OCI-LY1 (cell line): ENCODE data around the gene DYNC2H1.

Experiments used
- EZH2 ChIP-seq: fragments of 200-600 bp; sonication (generic), shearing (Covaris generic); IDR thresholded peaks from 2 replicates; pipeline ENCODE4 v1.8.0; 2017; ENCODE audit warnings: borderline replicate concordance, mixed run types, mild to moderate bottlenecking, antibody characterized with exemption, low read length, moderate library complexity, mixed read lengths
- TF ChIP-seq, protein P1 (sequence below): fragments of 200-600 bp; sonication (generic), shearing (Covaris generic); IDR thresholded peaks from 2 replicates; pipeline ENCODE4 v1.5.1; 2017; ENCODE audit warnings: mild to moderate bottlenecking, antibody characterized with exemption, low read length, moderate library complexity, mixed read lengths

DNA sequence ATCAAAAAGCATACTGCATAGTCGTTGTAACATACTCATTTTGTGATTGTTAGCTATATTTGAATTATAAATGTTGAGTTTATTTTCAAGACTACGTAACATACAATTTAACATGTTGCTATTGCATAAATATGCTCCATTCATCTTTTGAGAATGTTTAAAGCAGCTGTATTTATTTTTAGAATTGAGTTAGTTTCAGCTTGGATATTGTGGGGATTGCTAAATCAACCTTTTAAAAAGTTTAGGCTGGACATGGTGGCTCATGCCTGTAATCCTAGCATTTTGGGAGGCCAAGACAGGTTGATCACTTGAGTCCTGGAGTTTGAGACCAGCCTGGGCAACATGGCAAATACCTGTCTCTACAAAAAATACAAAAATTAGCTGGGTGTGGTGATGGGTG lies 288.1 kb downstream of the DYNC2H1 start:
- TF ChIP-seq, protein P1, sequence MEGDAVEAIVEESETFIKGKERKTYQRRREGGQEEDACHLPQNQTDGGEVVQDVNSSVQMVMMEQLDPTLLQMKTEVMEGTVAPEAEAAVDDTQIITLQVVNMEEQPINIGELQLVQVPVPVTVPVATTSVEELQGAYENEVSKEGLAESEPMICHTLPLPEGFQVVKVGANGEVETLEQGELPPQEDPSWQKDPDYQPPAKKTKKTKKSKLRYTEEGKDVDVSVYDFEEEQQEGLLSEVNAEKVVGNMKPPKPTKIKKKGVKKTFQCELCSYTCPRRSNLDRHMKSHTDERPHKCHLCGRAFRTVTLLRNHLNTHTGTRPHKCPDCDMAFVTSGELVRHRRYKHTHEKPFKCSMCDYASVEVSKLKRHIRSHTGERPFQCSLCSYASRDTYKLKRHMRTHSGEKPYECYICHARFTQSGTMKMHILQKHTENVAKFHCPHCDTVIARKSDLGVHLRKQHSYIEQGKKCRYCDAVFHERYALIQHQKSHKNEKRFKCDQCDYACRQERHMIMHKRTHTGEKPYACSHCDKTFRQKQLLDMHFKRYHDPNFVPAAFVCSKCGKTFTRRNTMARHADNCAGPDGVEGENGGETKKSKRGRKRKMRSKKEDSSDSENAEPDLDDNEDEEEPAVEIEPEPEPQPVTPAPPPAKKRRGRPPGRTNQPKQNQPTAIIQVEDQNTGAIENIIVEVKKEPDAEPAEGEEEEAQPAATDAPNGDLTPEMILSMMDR = no peak
- no peak for TF ChIP-seq EZH2
